ENCODE data around the gene POM121L2. TPM values are rescaled to one million over a fixed set of nuclear protein-coding genes. Genes with fewer than 3 reads are reported as not detected.

The POM121L2 gene
- total and polyA plus RNA-seq, 9 of the 15 experiments (the other 6 are each of a cell fraction or from before 2014, with no cell fraction given), result 0.23 to 0.45 TPM; not detected in 7

DNA sequence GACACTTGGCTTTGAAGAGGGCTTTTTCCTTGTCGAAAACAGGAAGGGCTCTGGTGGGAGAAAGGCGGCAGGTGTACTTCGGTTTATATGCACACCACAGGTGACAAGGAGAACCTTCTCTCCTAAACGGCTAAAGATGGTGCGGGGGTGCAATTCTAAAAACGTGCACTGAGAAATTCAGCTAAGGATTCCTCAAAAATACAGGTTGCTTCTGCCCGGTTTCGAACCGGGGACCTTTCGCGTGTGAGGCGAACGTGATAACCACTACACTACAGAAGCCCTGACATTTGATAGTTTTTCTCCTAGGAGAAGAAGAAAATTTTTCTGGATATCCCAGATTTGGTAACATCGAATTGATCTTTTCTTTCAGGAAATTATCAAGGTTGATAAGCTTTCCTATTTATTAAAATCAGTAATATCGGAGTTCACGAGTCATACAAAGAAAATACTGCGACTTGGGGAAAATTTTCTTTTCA, 32.0 kb downstream of the POM121L2 start (continued):
- TF ChIP-seq, protein P1, sequence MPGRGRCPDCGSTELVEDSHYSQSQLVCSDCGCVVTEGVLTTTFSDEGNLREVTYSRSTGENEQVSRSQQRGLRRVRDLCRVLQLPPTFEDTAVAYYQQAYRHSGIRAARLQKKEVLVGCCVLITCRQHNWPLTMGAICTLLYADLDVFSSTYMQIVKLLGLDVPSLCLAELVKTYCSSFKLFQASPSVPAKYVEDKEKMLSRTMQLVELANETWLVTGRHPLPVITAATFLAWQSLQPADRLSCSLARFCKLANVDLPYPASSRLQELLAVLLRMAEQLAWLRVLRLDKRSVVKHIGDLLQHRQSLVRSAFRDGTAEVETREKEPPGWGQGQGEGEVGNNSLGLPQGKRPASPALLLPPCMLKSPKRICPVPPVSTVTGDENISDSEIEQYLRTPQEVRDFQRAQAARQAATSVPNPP (IDR thresholded peaks at IDR 0.05; ENCODE audit: borderline replicate concordance, insufficient read depth, insufficient read length), result no peak
- TF ChIP-seq, protein P2, sequence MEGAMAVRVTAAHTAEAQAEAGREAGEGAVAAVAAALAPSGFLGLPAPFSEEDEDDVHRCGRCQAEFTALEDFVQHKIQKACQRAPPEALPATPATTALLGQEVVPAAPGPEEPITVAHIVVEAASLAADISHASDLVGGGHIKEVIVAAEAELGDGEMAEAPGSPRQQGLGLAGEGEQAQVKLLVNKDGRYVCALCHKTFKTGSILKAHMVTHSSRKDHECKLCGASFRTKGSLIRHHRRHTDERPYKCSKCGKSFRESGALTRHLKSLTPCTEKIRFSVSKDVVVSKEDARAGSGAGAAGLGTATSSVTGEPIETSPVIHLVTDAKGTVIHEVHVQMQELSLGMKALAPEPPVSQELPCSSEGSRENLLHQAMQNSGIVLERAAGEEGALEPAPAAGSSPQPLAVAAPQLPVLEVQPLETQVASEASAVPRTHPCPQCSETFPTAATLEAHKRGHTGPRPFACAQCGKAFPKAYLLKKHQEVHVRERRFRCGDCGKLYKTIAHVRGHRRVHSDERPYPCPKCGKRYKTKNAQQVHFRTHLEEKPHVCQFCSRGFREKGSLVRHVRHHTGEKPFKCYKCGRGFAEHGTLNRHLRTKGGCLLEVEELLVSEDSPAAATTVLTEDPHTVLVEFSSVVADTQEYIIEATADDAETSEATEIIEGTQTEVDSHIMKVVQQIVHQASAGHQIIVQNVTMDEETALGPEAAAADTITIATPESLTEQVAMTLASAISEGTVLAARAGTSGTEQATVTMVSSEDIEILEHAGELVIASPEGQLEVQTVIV (CRISPR knock-in tag; IDR thresholded peaks at IDR 0.05; ENCODE audit: borderline replicate concordance), result no peak
- TF ChIP-seq FOXJ2 (tag; IDR thresholded peaks at IDR 0.05) (no peak), MXI1 (IDR thresholded peaks at IDR 0.05; ENCODE audit: low read depth, low read length) (peak; percentile 55; the same call in 1 of the 2 replicates), XRCC5 (IDR thresholded peaks at IDR 0.05; ENCODE audit: low read depth, low read length) (peak; percentile 55; the same call in 1 of the 2 replicates), MYC (IDR thresholded peaks at IDR 0.05; ENCODE audit: low read depth, low read length) (peak; percentile 65; the same call in 1 of the 2 replicates), MYC (CRISPR knock-in tag; IDR thresholded peaks at IDR 0.05; ENCODE audit: borderline replicate concordance, low read depth) (no peak), PTBP1 (IDR thresholded peaks at IDR 0.05; ENCODE audit: low read depth, low read length) (no peak), CBX3 (IDR thresholded peaks at IDR 0.05; ENCODE audit: borderline replicate concordance in 1 of 2, low read length in 2 of 2) (0 out of 3 replicates have a peak, but pooled peaks of 1 of the 2 experiments have one; percentile 67), FUS (optimal IDR thresholded peaks at IDR 0.05; ENCODE audit: low read depth, low read length) (no peak), BHLHE40 (IDR thresholded peaks at IDR 0.05; ENCODE audit: low read length) (peak; percentile 90), CREB1 (IDR thresholded peaks at IDR 0.05) (peak; percentile 70), CREB1 (CRISPR knock-in tag; IDR thresholded peaks at IDR 0.05) (no peak), CBFA2T3 (IDR thresholded peaks at IDR 0.05) (no peak), L3MBTL2 (IDR thresholded peaks at IDR 0.05) (peak; percentile 34; the same call in 1 of the 2 replicates), PTTG1 (tag; IDR thresholded peaks at IDR 0.05; ENCODE audit: low read depth) (no peak)
- TF ChIP-seq, protein P3, sequence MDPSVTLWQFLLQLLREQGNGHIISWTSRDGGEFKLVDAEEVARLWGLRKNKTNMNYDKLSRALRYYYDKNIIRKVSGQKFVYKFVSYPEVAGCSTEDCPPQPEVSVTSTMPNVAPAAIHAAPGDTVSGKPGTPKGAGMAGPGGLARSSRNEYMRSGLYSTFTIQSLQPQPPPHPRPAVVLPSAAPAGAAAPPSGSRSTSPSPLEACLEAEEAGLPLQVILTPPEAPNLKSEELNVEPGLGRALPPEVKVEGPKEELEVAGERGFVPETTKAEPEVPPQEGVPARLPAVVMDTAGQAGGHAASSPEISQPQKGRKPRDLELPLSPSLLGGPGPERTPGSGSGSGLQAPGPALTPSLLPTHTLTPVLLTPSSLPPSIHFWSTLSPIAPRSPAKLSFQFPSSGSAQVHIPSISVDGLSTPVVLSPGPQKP (CRISPR knock-in tag; IDR thresholded peaks at IDR 0.05), result no peak
- TF ChIP-seq, protein P4, sequence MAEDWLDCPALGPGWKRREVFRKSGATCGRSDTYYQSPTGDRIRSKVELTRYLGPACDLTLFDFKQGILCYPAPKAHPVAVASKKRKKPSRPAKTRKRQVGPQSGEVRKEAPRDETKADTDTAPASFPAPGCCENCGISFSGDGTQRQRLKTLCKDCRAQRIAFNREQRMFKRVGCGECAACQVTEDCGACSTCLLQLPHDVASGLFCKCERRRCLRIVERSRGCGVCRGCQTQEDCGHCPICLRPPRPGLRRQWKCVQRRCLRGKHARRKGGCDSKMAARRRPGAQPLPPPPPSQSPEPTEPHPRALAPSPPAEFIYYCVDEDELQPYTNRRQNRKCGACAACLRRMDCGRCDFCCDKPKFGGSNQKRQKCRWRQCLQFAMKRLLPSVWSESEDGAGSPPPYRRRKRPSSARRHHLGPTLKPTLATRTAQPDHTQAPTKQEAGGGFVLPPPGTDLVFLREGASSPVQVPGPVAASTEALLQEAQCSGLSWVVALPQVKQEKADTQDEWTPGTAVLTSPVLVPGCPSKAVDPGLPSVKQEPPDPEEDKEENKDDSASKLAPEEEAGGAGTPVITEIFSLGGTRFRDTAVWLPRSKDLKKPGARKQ (CRISPR knock-in tag; IDR thresholded peaks at IDR 0.05), result peak; percentile 55; the same call in 1 of the 2 replicates
- TF ChIP-seq, protein P5, sequence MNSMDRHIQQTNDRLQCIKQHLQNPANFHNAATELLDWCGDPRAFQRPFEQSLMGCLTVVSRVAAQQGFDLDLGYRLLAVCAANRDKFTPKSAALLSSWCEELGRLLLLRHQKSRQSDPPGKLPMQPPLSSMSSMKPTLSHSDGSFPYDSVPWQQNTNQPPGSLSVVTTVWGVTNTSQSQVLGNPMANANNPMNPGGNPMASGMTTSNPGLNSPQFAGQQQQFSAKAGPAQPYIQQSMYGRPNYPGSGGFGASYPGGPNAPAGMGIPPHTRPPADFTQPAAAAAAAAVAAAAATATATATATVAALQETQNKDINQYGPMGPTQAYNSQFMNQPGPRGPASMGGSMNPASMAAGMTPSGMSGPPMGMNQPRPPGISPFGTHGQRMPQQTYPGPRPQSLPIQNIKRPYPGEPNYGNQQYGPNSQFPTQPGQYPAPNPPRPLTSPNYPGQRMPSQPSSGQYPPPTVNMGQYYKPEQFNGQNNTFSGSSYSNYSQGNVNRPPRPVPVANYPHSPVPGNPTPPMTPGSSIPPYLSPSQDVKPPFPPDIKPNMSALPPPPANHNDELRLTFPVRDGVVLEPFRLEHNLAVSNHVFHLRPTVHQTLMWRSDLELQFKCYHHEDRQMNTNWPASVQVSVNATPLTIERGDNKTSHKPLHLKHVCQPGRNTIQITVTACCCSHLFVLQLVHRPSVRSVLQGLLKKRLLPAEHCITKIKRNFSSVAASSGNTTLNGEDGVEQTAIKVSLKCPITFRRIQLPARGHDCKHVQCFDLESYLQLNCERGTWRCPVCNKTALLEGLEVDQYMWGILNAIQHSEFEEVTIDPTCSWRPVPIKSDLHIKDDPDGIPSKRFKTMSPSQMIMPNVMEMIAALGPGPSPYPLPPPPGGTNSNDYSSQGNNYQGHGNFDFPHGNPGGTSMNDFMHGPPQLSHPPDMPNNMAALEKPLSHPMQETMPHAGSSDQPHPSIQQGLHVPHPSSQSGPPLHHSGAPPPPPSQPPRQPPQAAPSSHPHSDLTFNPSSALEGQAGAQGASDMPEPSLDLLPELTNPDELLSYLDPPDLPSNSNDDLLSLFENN (IDR thresholded peaks at IDR 0.05; ENCODE audit: low read depth in 2 of 2, low read length in 2 of 2), result no peak
